HG03460 (cell line): Measurements from ENCODE around the gene SHH.
"Not testable (repeated sequence)": the region's sequence is repeated elsewhere in the genome, so short reads cannot be mapped to it uniquely, and the experiment has no call there.

Experiments
- ATAC-seq: cut with Tn5 transposase; IDR thresholded peaks from one replicate; pipeline ENCODE4 v1.9.1; 2021; ENCODE audit not compliant: unreplicated experiment

SHH gene

GRCh38 chr7:155843426-155844018 is 31.3 kb upstream of the SHH start:
- no peak for ATAC-seq

GRCh38 chr7:155842496-155843265 is 30.4 kb upstream of the SHH start:
- no peak for ATAC-seq

GRCh38 chr7:155840909-155841308 is 28.6 kb upstream of the SHH start:
- ATAC-seq, result no peak

- no peak for ATAC-seq
These were observed 28.1 kb upstream of the SHH start for GRCh38 chr7:155840262-155840885.

GRCh38 chr7:155839461-155839860 is 27.2 kb upstream of the SHH start:
- ATAC-seq, result no peak

- ATAC-seq, result not testable (repeated sequence)
These were observed 26.0 kb upstream of the SHH start for GRCh38 chr7:155838312-155838711.

- ATAC-seq, result no peak
These were observed 24.8 kb upstream of the SHH start for GRCh38 chr7:155837126-155837479.

- no peak for ATAC-seq
These were observed 24.2 kb upstream of the SHH start for GRCh38 chr7:155836216-155837125.

- ATAC-seq, result no peak
These were observed 23.4 kb upstream of the SHH start for GRCh38 chr7:155835446-155836215.

GRCh38 chr7:155834486-155835048 is 22.3 kb upstream of the SHH start:
- no peak for ATAC-seq

- ATAC-seq, result no peak
These were observed 21.4 kb upstream of the SHH start for GRCh38 chr7:155833651-155834050.

GRCh38 chr7:155832581-155832981 is 20.3 kb upstream of the SHH start:
- no peak for ATAC-seq

- no peak for ATAC-seq
These were observed 19.7 kb upstream of the SHH start for GRCh38 chr7:155831807-155832524.

GRCh38 chr7:155830961-155831806 is 18.9 kb upstream of the SHH start:
- ATAC-seq, result no peak

GRCh38 chr7:155829796-155830470 is 17.7 kb upstream of the SHH start:
- ATAC-seq, result no peak

- ATAC-seq, result no peak
These were observed 13.1 kb upstream of the SHH start for GRCh38 chr7:155825336-155825735.

GRCh38 chr7:155824227-155824886 is 12.1 kb upstream of the SHH start:
- ATAC-seq, result no peak

GRCh38 chr7:155821851-155822250 is 9.6 kb upstream of the SHH start:
- no peak for ATAC-seq
